ENCODE data around the gene RRAS.

DNA sequence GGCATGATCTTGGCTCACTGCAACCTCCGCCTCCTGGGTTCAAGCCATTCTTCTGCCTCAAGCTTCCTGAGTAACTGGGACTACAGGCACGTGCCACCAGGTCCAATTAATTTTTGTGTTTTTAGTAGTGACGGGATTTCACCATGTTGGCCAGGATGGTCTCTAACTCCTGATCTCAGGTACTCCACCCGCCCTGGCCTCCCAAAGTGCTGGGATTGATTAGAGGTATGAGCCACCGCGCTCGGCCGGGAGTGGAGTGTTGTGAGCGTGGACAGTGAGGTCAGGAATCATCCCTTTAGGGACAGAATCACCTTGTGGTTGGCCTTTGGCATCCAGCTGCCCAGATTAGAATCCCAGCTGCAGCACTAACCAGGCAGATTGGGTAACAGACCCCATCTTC, 10.3 kb downstream of the RRAS start:
- no peak for TF ChIP-seq POLR2A (IDR thresholded peaks at IDR 0.05)
- TF ChIP-seq, protein P1, sequence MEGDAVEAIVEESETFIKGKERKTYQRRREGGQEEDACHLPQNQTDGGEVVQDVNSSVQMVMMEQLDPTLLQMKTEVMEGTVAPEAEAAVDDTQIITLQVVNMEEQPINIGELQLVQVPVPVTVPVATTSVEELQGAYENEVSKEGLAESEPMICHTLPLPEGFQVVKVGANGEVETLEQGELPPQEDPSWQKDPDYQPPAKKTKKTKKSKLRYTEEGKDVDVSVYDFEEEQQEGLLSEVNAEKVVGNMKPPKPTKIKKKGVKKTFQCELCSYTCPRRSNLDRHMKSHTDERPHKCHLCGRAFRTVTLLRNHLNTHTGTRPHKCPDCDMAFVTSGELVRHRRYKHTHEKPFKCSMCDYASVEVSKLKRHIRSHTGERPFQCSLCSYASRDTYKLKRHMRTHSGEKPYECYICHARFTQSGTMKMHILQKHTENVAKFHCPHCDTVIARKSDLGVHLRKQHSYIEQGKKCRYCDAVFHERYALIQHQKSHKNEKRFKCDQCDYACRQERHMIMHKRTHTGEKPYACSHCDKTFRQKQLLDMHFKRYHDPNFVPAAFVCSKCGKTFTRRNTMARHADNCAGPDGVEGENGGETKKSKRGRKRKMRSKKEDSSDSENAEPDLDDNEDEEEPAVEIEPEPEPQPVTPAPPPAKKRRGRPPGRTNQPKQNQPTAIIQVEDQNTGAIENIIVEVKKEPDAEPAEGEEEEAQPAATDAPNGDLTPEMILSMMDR (IDR thresholded peaks at IDR 0.05): no peak

Data from esophagus squamous epithelium (tissue), 4 donors.